CD14-positive monocyte (primary cell): Measurements from ENCODE around the gene PRLR. TPM values are rescaled to one million over a fixed set of nuclear protein-coding genes. Genes with fewer than 3 reads are reported as not detected.

Experiments used
- DNase-seq, 3 donors: peaks; one replicate each; pipeline ENCODE4 v3.0.0-alpha.2; 2011 to 2022
- H2AFZ ChIP-seq: 2 replicates; pipeline ENCODE4 v1.6.0; 2012; ENCODE audit warnings: mild to moderate bottlenecking, low read depth, low read length, inconsistent platforms; ENCODE audit not compliant: insufficient read depth, poor library complexity, severe bottlenecking
- H3K27ac ChIP-seq, 2 donors: 1 replicate in 1 of 2; 2 replicates in 1 of 2; pipeline ENCODE4 v1.5.1; 2012 to 2013; ENCODE audit warnings: low read length in 2 of 2, control low read depth in 1 of 2, inconsistent platforms in 1 of 2, low read depth in 1 of 2, mild to moderate bottlenecking in 1 of 2
- H3K27me3 ChIP-seq, 2 donors: one replicate each; pipeline versions ENCODE4 v1.6.0 to v1.6.1; 2011 to 2013; ENCODE audit warnings: low read length in 2 of 2; ENCODE audit not compliant: control insufficient read depth in 2 of 2, insufficient read depth in 2 of 2
- H3K36me3 ChIP-seq, 2 donors: replicated peaks in 1 of 2; 1 replicate in 1 of 2; 2 replicates in 1 of 2; pipeline versions ENCODE4 v1.5.1 to v1.6.1; 2012 to 2013; ENCODE audit warnings: low read length in 2 of 2, control low read depth in 1 of 2, inconsistent platforms in 1 of 2, mild to moderate bottlenecking in 1 of 2; ENCODE audit not compliant: insufficient read depth in 2 of 2, control insufficient read depth in 1 of 2
- H3K4me1 ChIP-seq, 2 donors: 1 replicate in 1 of 2; 2 replicates in 1 of 2; pipeline versions ENCODE4 v1.5.1 to v1.6.1; 2012 to 2013; ENCODE audit warnings: low read length in 2 of 2, control low read depth in 1 of 2, inconsistent platforms in 1 of 2, mild to moderate bottlenecking in 1 of 2, moderate library complexity in 1 of 2; ENCODE audit not compliant: insufficient read depth in 2 of 2, control insufficient read depth in 1 of 2
- H3K4me2 ChIP-seq: replicated peaks from 2 replicates; pipeline ENCODE3; 2012; ENCODE audit warnings: low read length, moderate library complexity, mild to moderate bottlenecking; ENCODE audit not compliant: poor library complexity, severe bottlenecking; ENCODE audit errors: extremely low read depth
- H3K4me3 ChIP-seq, 3 experiments: fragments of 200-600 bp in 1 of 3; sonication (generic) in 1 of 3; replicated peaks in 1 of 3; 1 replicate in 2 of 3; 2 replicates in 1 of 3; pipeline ENCODE4 v1.5.1; 2011 to 2013; ENCODE audit warnings: low read length in 3 of 3, mild to moderate bottlenecking in 3 of 3, control low read depth in 2 of 3, low read depth in 2 of 3, inconsistent platforms in 1 of 3, moderate library complexity in 1 of 3
- H3K79me2 ChIP-seq: 2 replicates; pipeline ENCODE4 v1.6.0; 2012; ENCODE audit warnings: mild to moderate bottlenecking, control low read depth, inconsistent platforms, low read length, moderate library complexity; ENCODE audit not compliant: insufficient read depth
- H3K9ac ChIP-seq: 2 replicates; pipeline ENCODE4 v1.6.0; 2017; ENCODE audit warnings: low read length, mild to moderate bottlenecking; ENCODE audit not compliant: insufficient read depth, poor library complexity, severe bottlenecking
- H3K9me3 ChIP-seq, 2 donors: replicated peaks in 1 of 2; 1 replicate in 1 of 2; 2 replicates in 1 of 2; pipeline versions ENCODE4 v1.5.1 to v1.6.1; 2012 to 2013; ENCODE audit warnings: low read length in 2 of 2, control low read depth in 1 of 2; ENCODE audit not compliant: control insufficient read depth in 1 of 2, insufficient read depth in 1 of 2
- H4K20me1 ChIP-seq: 2 replicates; pipeline ENCODE4 v1.6.0; 2012; ENCODE audit warnings: mild to moderate bottlenecking, low read length, control low read depth, moderate library complexity; ENCODE audit not compliant: insufficient read depth
- H3K27ac Mint-ChIP-seq, 7 donors: one replicate each; pipeline ENCODE4 v1.8.0; 2020; ENCODE audit warnings: mild to moderate bottlenecking in 7 of 7, mixed read lengths in 7 of 7, moderate library complexity in 6 of 7, inconsistent platforms in 2 of 7
- H3K27me3 Mint-ChIP-seq, 3 donors: one replicate each; pipeline ENCODE4 v1.8.0; 2021 to 2022; ENCODE audit warnings: low read depth in 3 of 3, mild to moderate bottlenecking in 3 of 3, mixed read lengths in 3 of 3, moderate library complexity in 3 of 3, inconsistent platforms in 1 of 3
- H3K36me3 Mint-ChIP-seq, 2 donors: one replicate each; pipeline ENCODE4 v1.8.0; 2020; ENCODE audit warnings: mixed read lengths in 2 of 2, inconsistent platforms in 1 of 2, mild to moderate bottlenecking in 1 of 2
- H3K4me1 Mint-ChIP-seq: one replicate; pipeline ENCODE4 v1.8.0; 2020; ENCODE audit warnings: mild to moderate bottlenecking, mixed read lengths
- H3K4me3 Mint-ChIP-seq, 2 donors: one replicate each; pipeline ENCODE4 v1.8.0; 2020; ENCODE audit warnings: mild to moderate bottlenecking in 2 of 2, mixed read lengths in 2 of 2, moderate library complexity in 1 of 2
- H3K9me3 Mint-ChIP-seq, 7 donors: one replicate each; pipeline ENCODE4 v1.8.0; 2020 to 2022; ENCODE audit warnings: mixed read lengths in 7 of 7, mild to moderate bottlenecking in 6 of 7, moderate library complexity in 6 of 7, inconsistent platforms in 2 of 7
- CTCF ChIP-seq: fragments of 200-600 bp; IDR thresholded peaks from one replicate; pipeline ENCODE4 v1.8.0; 2022; ENCODE audit warnings: antibody characterized with exemption, mild to moderate bottlenecking
- WGBS: methylation state at CpG from one replicate; pipeline ENCODE4 v1.1.5; 2013; ENCODE audit warnings: missing lambda C conversion rate; ENCODE audit not compliant: insufficient coverage; 5-methylcytosine and 5-hydroxymethylcytosine counted together
- intact Hi-C, 2 donors: fragments of 100-400 bp; cut with micrococcal nuclease; formaldehyde crosslinking; loops; one replicate each; pipeline versions ENCODE4 v1.15.0 to v1.15.1; 2023
- polyA plus RNA-seq, 3 donors: library from polyadenylated mRNA; depleted of rRNA in 1 of 3; unstranded in 2 of 3; stranded (reverse) in 1 of 3; fragments of 300-500 nt in 2 of 3; fragments of >200 nt in 1 of 3; fragmentation: Illumina TruSeq in 2 of 3; gene quantifications; 1 replicate in 2 of 3; 2 replicates in 1 of 3; pipeline ENCODE4 v1.2.3, GENCODE V29; 2012 to 2021

The PRLR gene
- polyA plus RNA-seq, 3 donors = 0.12 to 1.7 (median 0.88) TPM

GRCh38 chr5:35212122-35212982, 17.9 kb downstream of the PRLR start:
- 100% methylated on average over 1 of the region's 3 CpGs for WGBS
- no peak overlapping the region for H3K9ac ChIP-seq

GRCh38 chr5:35209862-35210261, 20.4 kb downstream of the PRLR start:
- Mint-ChIP-seq H3K9me3 (no peaks in the 10 kb centered on the region), H3K4me3 (no peak overlapping the region), H3K36me3 (peaks cover 11 to 26% of the 10 kb centered on the region in 2 donors), H3K27me3 (peaks cover 0 to 3% (median 0%) of the 10 kb centered on the region in 3 donors), H3K27ac (peak overlapping the region in 1 of 7 donors; percentile 22), H3K4me1 (peaks cover 40% of the 10 kb centered on the region)
- no peak overlapping the region for H2AFZ ChIP-seq
- no peak for DNase-seq
- H3K9ac ChIP-seq = no peak overlapping the region
- no peaks in the 10 kb centered on the region for H3K36me3 ChIP-seq
- peaks cover 74% of the 10 kb centered on the region for H3K79me2 ChIP-seq
- intact Hi-C loops = no loop called here
- peaks cover 13 to 29% of the 10 kb centered on the region in 2 donors for H3K4me1 ChIP-seq
- no peaks in the 10 kb centered on the region for H3K27me3 ChIP-seq
- H4K20me1 ChIP-seq = no peaks in the 10 kb centered on the region
- no peak overlapping the region for H3K4me2 ChIP-seq
- no peak for TF ChIP-seq CTCF
- WGBS = 100% methylated on average over 3 of the region's 3 CpGs
- no peak overlapping the region for H3K4me3 ChIP-seq
- no peaks in the 10 kb centered on the region for H3K9me3 ChIP-seq
- peak overlapping the region in 1 of 2 donors; percentile 39 for H3K27ac ChIP-seq

More at GRCh38 chr5:35212122-35212982, 17.9 kb downstream of the PRLR start:
- Histone ChIP-seq H3K4me2 (peak overlapping the region; percentile 48), H3K9me3 (no peaks in the 10 kb centered on the region), H3K79me2 (peaks cover 87% of the 10 kb centered on the region), H3K27me3 (no peaks in the 10 kb centered on the region), H3K4me1 (peaks cover 15 to 29% of the 10 kb centered on the region in 2 donors), H4K20me1 (no peaks in the 10 kb centered on the region), H3K27ac (peak overlapping the region in 1 of 2 donors; percentile 73), H3K36me3 (no peaks in the 10 kb centered on the region), H3K4me3 (peak overlapping the region in 1 of 3 experiments; percentile 29), H2AFZ (peak overlapping the region; percentile 41)
- H3K27ac Mint-ChIP-seq = peak overlapping the region; percentile 64 to 90 (median 78)
- H3K4me1 Mint-ChIP-seq = peaks cover 53% of the 10 kb centered on the region
- no peak for TF ChIP-seq CTCF
- H3K9me3 Mint-ChIP-seq = no peaks in the 10 kb centered on the region
- H3K4me3 Mint-ChIP-seq = no peak overlapping the region
- intact Hi-C loops = no loop called here
- peaks cover 18 to 41% of the 10 kb centered on the region in 2 donors for H3K36me3 Mint-ChIP-seq
- DNase-seq = peak; percentile 46 to 57 (median 48)
- peaks cover 0 to 5% (median 0%) of the 10 kb centered on the region in 3 donors for H3K27me3 Mint-ChIP-seq
